Activated CD8-positive, alpha-beta memory T cell treated with anti-CD3 and anti-CD28 coated beads, Interleukin-2, amount 50 U/mL, for 24 hours (primary cell): ENCODE measurements around the gene RADX.

Source experiments
- DNase-seq: peaks from one replicate; pipeline ENCODE4 v3.0.0-alpha.2; 2020; ENCODE audit errors: extremely low read depth

The RADX gene

GRCh38 chrX:106692425-106693065, 80.8 kb downstream of the RADX start:
- no peak for DNase-seq

GRCh38 chrX:106696502-106696901, 84.7 kb downstream of the RADX start:
- DNase-seq: no peak

- no peak for DNase-seq
Observed at GRCh38 chrX:106698693-106699092, 86.9 kb downstream of the RADX start.

GRCh38 chrX:106702636-106703035, 90.9 kb downstream of the RADX start:
- no peak for DNase-seq

- no peak for DNase-seq
Observed at GRCh38 chrX:106706466-106706865, 94.7 kb downstream of the RADX start.

- no peak for DNase-seq
Observed at GRCh38 chrX:106707771-106708454, 96.1 kb downstream of the RADX start.

- DNase-seq: no peak
Observed at GRCh38 chrX:106710771-106711170, 99.0 kb downstream of the RADX start.

GRCh38 chrX:106711375-106711774, 99.6 kb downstream of the RADX start:
- DNase-seq: no peak

- no peak for DNase-seq
Observed at GRCh38 chrX:106716004-106716403, 104.2 kb downstream of the RADX start.

- no peak for DNase-seq
Observed at GRCh38 chrX:106716463-106716862, 104.7 kb downstream of the RADX start.

GRCh38 chrX:106718709-106719108, 106.9 kb downstream of the RADX start:
- no peak for DNase-seq

- no peak for DNase-seq
Observed at GRCh38 chrX:106725931-106726330, 114.2 kb downstream of the RADX start.

- DNase-seq: no peak
Observed at GRCh38 chrX:106726485-106727437, 115.0 kb downstream of the RADX start, which contains the start of gene RNF128. Gene RNF128 (plus strand): TSS chrX:106726701. CDS start chrX:106726914, 213 bp downstream.

GRCh38 chrX:106728337-106728736, 116.6 kb downstream of the RADX start:
- no peak for DNase-seq
